Gastroesophageal sphincter (tissue), 3 donors: Measurements from ENCODE around the gene NFIL3.
"Not testable (repeated sequence)": the region's sequence is repeated elsewhere in the genome, so short reads cannot be mapped to it uniquely, and the experiment has no call there.

Source experiments
- CTCF ChIP-seq, 4 experiments: fragments of 200-600 bp in 2 of 4; fragments of 450-650 bp in 2 of 4; sonication (generic) in 1 of 4; IDR thresholded peaks; one replicate each; pipeline ENCODE4 v1.5.1; 2017 to 2019; ENCODE audit warnings: antibody characterized with exemption in 4 of 4, mild to moderate bottlenecking in 2 of 4, moderate library complexity in 2 of 4
- POLR2A ChIP-seq, 2 donors: fragments of 450-650 bp; IDR thresholded peaks; one replicate each; pipeline ENCODE4 v1.6.1; 2017; ENCODE audit warnings: antibody characterized with exemption in 2 of 2, mild to moderate bottlenecking in 2 of 2, moderate library complexity in 1 of 2

GRCh38 chr9:91378054-91378453 lies 45.6 kb downstream of the NFIL3 start:
- not testable (repeated sequence) for TF ChIP-seq CTCF, POLR2A (IDR thresholded peaks at IDR 0.05)
